SK-N-SH (cell line): Measurements from ENCODE around the gene PLAC1. TPM values are rescaled to one million over a fixed set of nuclear protein-coding genes. Genes with fewer than 3 reads are reported as not detected.

Source experiments
- CTCF ChIA-PET: fragments of 300-600, 350-600 bp; formaldehyde crosslinking; extraction: SDS; loops from one replicate; lab custom pipeline; 2021; lab: Yijun Ruan, JAX
- POLR2A ChIA-PET: fragments of 350-600 bp; sonication (Branson Sonifier 250); formaldehyde crosslinking; extraction: SDS; loops from one replicate; lab custom pipeline; 2020; ENCODE audit warnings: antibody characterized with exemption, inconsistent platforms; lab: Yijun Ruan, JAX
- DNase-seq: peaks from one replicate; pipeline ENCODE4 v3.0.0; 2012
- H2AFZ ChIP-seq: fragments of 200-600 bp; sonication (generic); 2 replicates; pipeline ENCODE4 v1.8.1; 2016; ENCODE audit warnings: antibody characterized with exemption, mild to moderate bottlenecking, low read depth
- H3F3A ChIP-seq: fragments of 200-600 bp; sonication (generic); replicated peaks from 2 replicates; pipeline ENCODE3; 2016; ENCODE audit warnings: antibody characterized with exemption, mild to moderate bottlenecking; ENCODE audit not compliant: insufficient read depth
- H3K27ac ChIP-seq, 2 experiments: fragments of 200-500 bp in 1 of 2; fragments of 200-600 bp in 1 of 2; sonication (Bioruptor generic) in 1 of 2; sonication (generic), shearing (Covaris generic) in 1 of 2; 2 replicates each; pipeline versions ENCODE4 v1.5.1 to v1.6.1; 2014 to 2016; ENCODE audit warnings: low read depth in 2 of 2, inconsistent platforms in 1 of 2, low read length in 1 of 2, mild to moderate bottlenecking in 1 of 2, mixed read lengths in 1 of 2
- H3K27me3 ChIP-seq: fragments of 200-600 bp; sonication (generic), shearing (Covaris generic); 2 replicates; pipeline ENCODE4 v1.6.1; 2016; ENCODE audit warnings: mixed run types; ENCODE audit not compliant: insufficient read depth
- H3K36me3 ChIP-seq, 2 experiments: fragments of 200-500 bp in 1 of 2; fragments of 200-600 bp in 1 of 2; sonication (Bioruptor generic) in 1 of 2; sonication (generic) in 1 of 2; replicated peaks in 1 of 2; 2 replicates each; pipeline versions ENCODE3 to v1.5.1; 2014 to 2016; ENCODE audit warnings: low read length in 1 of 2, mild to moderate bottlenecking in 1 of 2; ENCODE audit not compliant: insufficient read depth in 2 of 2, control insufficient read depth in 1 of 2
- H3K4me1 ChIP-seq, 2 experiments: fragments of 200-500 bp in 1 of 2; fragments of 200-600 bp in 1 of 2; sonication (Bioruptor generic) in 1 of 2; sonication (generic), shearing (Covaris generic) in 1 of 2; 2 replicates each; pipeline versions ENCODE4 v1.5.1 to v1.6.1; 2014 to 2016; ENCODE audit warnings: low read depth in 1 of 2, low read length in 1 of 2, mixed run types in 1 of 2; ENCODE audit not compliant: insufficient read depth in 2 of 2, control insufficient read depth in 1 of 2
- H3K4me2 ChIP-seq: fragments of 200-600 bp; sonication (generic), shearing (Covaris generic); 2 replicates; pipeline ENCODE4 v1.6.1; 2017; ENCODE audit warnings: mixed run types
- H3K4me3 ChIP-seq, 2 experiments: fragments of 200-500 bp in 1 of 2; fragments of 200-600 bp in 1 of 2; sonication (Bioruptor generic) in 1 of 2; sonication (generic), shearing (Covaris generic) in 1 of 2; 2 replicates each; pipeline versions ENCODE4 v1.5.1 to v1.8.1; 2014 to 2016; ENCODE audit warnings: low read depth in 2 of 2, inconsistent platforms in 1 of 2, low read length in 1 of 2, mild to moderate bottlenecking in 1 of 2, mixed read lengths in 1 of 2, moderate library complexity in 1 of 2
- H3K79me2 ChIP-seq: fragments of 200-600 bp; sonication (generic); 2 replicates; pipeline ENCODE4 v1.8.1; 2017; ENCODE audit warnings: mild to moderate bottlenecking; ENCODE audit not compliant: insufficient read depth
- H3K9ac ChIP-seq: fragments of 200-600 bp; sonication (generic); 2 replicates; pipeline ENCODE4 v1.6.1; 2017; ENCODE audit warnings: mixed run types
- H3K9me2 ChIP-seq: fragments of 200-600 bp; sonication (generic); 2 replicates; pipeline ENCODE4 v1.6.1; 2017; ENCODE audit warnings: mixed run types
- H3K9me3 ChIP-seq: fragments of 200-600 bp; sonication (generic); 2 replicates; pipeline ENCODE4 v1.6.1; 2017; ENCODE audit warnings: mixed run types, mild to moderate bottlenecking, moderate library complexity
- H4K20me1 ChIP-seq: fragments of 200-600 bp; sonication (generic); 2 replicates; pipeline ENCODE4 v1.6.1; 2017; ENCODE audit warnings: mild to moderate bottlenecking, mixed run types; ENCODE audit not compliant: insufficient read depth
- CHD2 ChIP-seq: fragments of 150-350 bp; IDR thresholded peaks from 2 replicates; pipeline ENCODE4 v1.6.1; 2018; ENCODE audit warnings: low read length; ENCODE audit not compliant: partially characterized antibody
- EP300 ChIP-seq, 2 experiments: IDR thresholded peaks; 2 replicates each; pipeline versions ENCODE4 v1.4.0 to v1.6.1; 2012; ENCODE audit warnings: borderline replicate concordance in 1 of 2, low read depth in 1 of 2, low read length in 1 of 2
- FOSL2 ChIP-seq: IDR thresholded peaks from 2 replicates; pipeline ENCODE4 v1.4.0; 2012; ENCODE audit warnings: low read depth, mild to moderate bottlenecking, moderate library complexity, borderline replicate concordance
- FOXJ3 ChIP-seq: sonication (generic); formaldehyde crosslinking; IDR thresholded peaks from 2 replicates; pipeline ENCODE4 v1.5.1; 2020; ENCODE audit warnings: mild to moderate bottlenecking, missing genetic modification reagents
- NFIC ChIP-seq: IDR thresholded peaks from 2 replicates; pipeline ENCODE4 v1.4.0; 2012; ENCODE audit warnings: borderline replicate concordance
- NRF1 ChIP-seq: IDR thresholded peaks from 2 replicates; pipeline ENCODE4 v1.6.1; 2012; ENCODE audit warnings: low read depth, mild to moderate bottlenecking, low read length
- REST ChIP-seq: IDR thresholded peaks from 2 replicates; pipeline ENCODE4 v1.6.1; 2012; ENCODE audit warnings: mild to moderate bottlenecking, low read depth, low read length, moderate library complexity
- SMC3 ChIP-seq: IDR thresholded peaks from 2 replicates; pipeline ENCODE4 v1.6.1; 2012; ENCODE audit warnings: low read depth, low read length, improper control_type of control experiment
- TCF12 ChIP-seq: IDR thresholded peaks from 2 replicates; pipeline ENCODE4 v1.4.0; 2012
- WGBS: methylation state at CpG from one replicate; pipeline ENCODE4 v1.1.6; 2017; ENCODE audit warnings: low lambda C conversion rate; 5-methylcytosine and 5-hydroxymethylcytosine counted together
- polyA plus RNA-seq, 3 experiments: library from polyadenylated mRNA; depleted of rRNA; stranded (reverse); fragments of >200 nt; gene quantifications; 2 replicates each; pipeline ENCODE4 v1.2.3, GENCODE V29; 2012
- TF ChIP-seq, protein P1 (sequence below): IDR thresholded peaks from 2 replicates; pipeline ENCODE4; 2012
- TF ChIP-seq, protein P2 (sequence below): IDR thresholded peaks from 2 replicates; pipeline ENCODE4 v1.4.0; 2012; ENCODE audit warnings: low read depth, borderline replicate concordance

PLAC1 gene
- polyA plus RNA-seq, 1 of the 3 experiments (the other 2 are of a cell fraction) = 50.9 TPM

DNA sequence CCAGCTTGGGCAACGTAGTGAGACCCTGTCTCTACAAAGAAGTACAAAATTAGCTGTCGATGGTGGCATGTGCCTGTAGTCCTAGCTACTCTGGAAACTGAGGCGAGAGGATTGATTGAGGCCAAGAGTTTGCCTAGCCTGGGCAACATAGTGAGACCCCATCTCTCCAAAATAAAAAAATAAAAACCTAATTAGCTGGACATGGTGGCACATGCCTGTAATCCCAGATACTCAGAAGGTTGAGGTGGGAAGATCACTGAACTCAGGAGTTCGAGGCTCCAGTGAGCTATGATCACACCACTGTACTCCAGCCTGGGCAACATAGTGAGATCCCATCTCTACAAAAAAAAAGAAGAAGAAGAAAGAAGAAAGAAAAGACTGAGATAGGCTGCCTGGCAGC, 17.4 kb downstream of the PLAC1 start (continued):
- TF ChIP-seq REST (no peak), NRF1 (no peak), CHD2 (no peak), EP300 (IDR thresholded peaks at IDR 0.05; ENCODE audit: borderline replicate concordance in 1 of 2, low read depth in 1 of 2, low read length in 1 of 2) (no peak)

DNA sequence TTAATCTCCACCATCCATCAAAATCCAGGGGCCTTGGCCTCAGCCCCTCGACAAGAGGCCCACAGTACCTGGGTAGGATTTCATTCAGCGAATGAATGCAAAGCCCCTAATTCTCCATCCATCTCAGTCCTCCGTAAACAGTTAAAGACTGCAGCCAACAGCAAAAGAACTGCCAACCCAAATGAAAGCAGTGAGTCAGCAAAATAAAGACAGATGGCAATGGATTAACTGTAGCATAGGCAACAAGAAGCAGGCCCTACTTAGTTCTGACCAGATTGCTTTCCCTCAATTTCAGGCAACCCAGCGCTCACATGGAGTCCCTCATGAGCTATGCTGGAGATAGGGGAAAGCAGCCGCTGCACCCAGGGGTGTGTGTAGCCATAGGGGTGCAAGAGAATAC, 21.4 kb downstream of the PLAC1 start:
- Histone ChIP-seq H3K9me3 (no peaks in the 10 kb centered on the region), H3K36me3 (no peaks in the 10 kb centered on the region), H3K27ac (peak overlapping the region in 1 of 2 experiments; percentile 28; a peak in 1 of 4 replicates), H3K9ac (no peak overlapping the region), H3K4me1 (no peaks in the 10 kb centered on the region; a peak in 1 of 4 replicates), H3K4me3 (no peak overlapping the region)
- ChIA-PET CTCF (no interaction called here), POLR2A (no interaction called here)
- WGBS = 68% methylated on average over 5 of the region's 5 CpGs
- TF ChIP-seq SMC3 = no peak
- peak; percentile 61 for TF ChIP-seq TCF12
- TF ChIP-seq NFIC = no peak
- TF ChIP-seq, protein P1, sequence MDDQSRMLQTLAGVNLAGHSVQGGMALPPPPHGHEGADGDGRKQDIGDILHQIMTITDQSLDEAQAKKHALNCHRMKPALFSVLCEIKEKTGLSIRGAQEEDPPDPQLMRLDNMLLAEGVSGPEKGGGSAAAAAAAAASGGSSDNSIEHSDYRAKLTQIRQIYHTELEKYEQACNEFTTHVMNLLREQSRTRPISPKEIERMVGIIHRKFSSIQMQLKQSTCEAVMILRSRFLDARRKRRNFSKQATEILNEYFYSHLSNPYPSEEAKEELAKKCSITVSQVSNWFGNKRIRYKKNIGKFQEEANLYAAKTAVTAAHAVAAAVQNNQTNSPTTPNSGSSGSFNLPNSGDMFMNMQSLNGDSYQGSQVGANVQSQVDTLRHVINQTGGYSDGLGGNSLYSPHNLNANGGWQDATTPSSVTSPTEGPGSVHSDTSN = peak; percentile 49; the same call in 1 of the 2 replicates
- no peak for TF ChIP-seq FOXJ3 (CRISPR knock-in tag)
- no peak for TF ChIP-seq EP300 (IDR thresholded peaks at IDR 0.05; ENCODE audit: borderline replicate concordance in 1 of 2, low read depth in 1 of 2, low read length in 1 of 2)
- TF ChIP-seq FOSL2 = peak; percentile 17; the same call in 1 of the 2 replicates
- TF ChIP-seq, all 33 proteins: peak for 3
- Histone ChIP-seq H3K27me3 (no peaks in the 10 kb centered on the region), H3F3A (no peaks in the 10 kb centered on the region), H2AFZ (peak overlapping the region; percentile 12; the same call in 1 of the 2 replicates), H3K4me2 (no peak overlapping the region), H3K79me2 (no peaks in the 10 kb centered on the region), H3K9me2 (no peaks in the 10 kb centered on the region), H4K20me1 (no peaks in the 10 kb centered on the region)
- DNase-seq = no peak

DNA sequence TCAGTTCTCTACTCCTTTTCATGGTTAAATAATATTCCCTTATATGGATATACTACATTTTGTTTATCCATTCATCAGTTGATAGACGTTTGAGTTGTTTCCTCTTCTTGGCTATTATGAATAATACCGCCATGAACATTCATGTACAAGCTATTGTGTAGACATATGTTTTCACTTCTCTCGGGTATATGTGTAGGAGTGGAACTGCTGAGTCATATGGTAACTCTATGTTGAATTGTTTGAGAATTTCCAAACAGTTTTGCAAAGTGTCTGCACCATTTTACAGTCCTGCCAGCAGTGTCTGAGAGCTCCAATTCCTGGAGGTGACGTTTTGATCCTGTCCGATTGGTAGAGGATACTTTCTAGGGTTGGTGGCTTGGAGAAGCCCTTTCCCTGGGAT, 23.6 kb downstream of the PLAC1 start:
- no peak overlapping the region; a peak in 1 of 4 replicates for H3K27ac ChIP-seq
- no peaks in the 10 kb centered on the region for H3K36me3 ChIP-seq
- H3K9ac ChIP-seq = no peak overlapping the region
- no peak overlapping the region for H3K4me2 ChIP-seq
- no peaks in the 10 kb centered on the region; a peak in 1 of 4 replicates for H3K4me1 ChIP-seq
- no peaks in the 10 kb centered on the region for H4K20me1 ChIP-seq
- POLR2A ChIA-PET = no interaction called here
- H3K4me3 ChIP-seq = no peak overlapping the region
- H3K27me3 ChIP-seq = no peaks in the 10 kb centered on the region
- DNase-seq = no peak
- H3K9me3 ChIP-seq = no peaks in the 10 kb centered on the region
- WGBS = 48% methylated on average over 5 of the region's 5 CpGs
- CTCF ChIA-PET = no interaction called here
- H3F3A ChIP-seq = no peaks in the 10 kb centered on the region
- H3K79me2 ChIP-seq = no peaks in the 10 kb centered on the region
- H2AFZ ChIP-seq = no peak overlapping the region
- H3K9me2 ChIP-seq = no peaks in the 10 kb centered on the region
- TF ChIP-seq TCF12 = peak; percentile 44; the same call in 1 of the 2 replicates
- TF ChIP-seq, protein P2, sequence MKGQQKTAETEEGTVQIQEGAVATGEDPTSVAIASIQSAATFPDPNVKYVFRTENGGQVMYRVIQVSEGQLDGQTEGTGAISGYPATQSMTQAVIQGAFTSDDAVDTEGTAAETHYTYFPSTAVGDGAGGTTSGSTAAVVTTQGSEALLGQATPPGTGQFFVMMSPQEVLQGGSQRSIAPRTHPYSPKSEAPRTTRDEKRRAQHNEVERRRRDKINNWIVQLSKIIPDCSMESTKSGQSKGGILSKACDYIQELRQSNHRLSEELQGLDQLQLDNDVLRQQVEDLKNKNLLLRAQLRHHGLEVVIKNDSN = no peak
